MM.1S (cell line): ENCODE measurements around the gene SSC5D.

Source experiments
- EZH2 ChIP-seq: fragments of 300-600 bp; sonication (generic); optimal IDR thresholded peaks from 2 replicates; pipeline ENCODE3; 2017; ENCODE audit warnings: low read depth, mild to moderate bottlenecking, antibody characterized with exemption, low read length, mixed read lengths
- TF ChIP-seq, protein P1 (sequence below): fragments of 300-600 bp; sonication (generic); IDR thresholded peaks from 2 replicates; pipeline ENCODE4 v1.5.1; 2016; ENCODE audit warnings: antibody characterized with exemption, low read length, mixed read lengths

DNA sequence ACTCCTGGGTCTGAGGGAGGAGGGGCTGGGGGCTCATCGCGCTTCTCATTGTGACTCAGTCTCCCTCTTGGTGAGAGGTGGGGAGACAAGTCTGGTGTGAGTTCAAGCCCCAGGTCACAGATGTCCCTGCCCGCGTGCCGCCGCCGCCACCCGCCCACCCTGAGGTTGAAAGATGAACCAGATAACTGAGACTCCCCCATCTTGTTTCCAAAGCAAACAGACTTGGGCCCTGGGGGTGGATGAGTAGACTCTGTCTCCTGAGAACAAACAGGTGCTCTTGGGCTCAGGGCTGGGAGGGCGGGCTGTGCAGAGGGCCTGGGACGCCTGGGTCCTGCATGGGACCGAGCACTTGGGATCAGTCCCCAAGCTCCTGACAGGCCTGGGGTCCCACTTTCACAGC lies 48.1 kb downstream of the SSC5D start:
- TF ChIP-seq, protein P1, sequence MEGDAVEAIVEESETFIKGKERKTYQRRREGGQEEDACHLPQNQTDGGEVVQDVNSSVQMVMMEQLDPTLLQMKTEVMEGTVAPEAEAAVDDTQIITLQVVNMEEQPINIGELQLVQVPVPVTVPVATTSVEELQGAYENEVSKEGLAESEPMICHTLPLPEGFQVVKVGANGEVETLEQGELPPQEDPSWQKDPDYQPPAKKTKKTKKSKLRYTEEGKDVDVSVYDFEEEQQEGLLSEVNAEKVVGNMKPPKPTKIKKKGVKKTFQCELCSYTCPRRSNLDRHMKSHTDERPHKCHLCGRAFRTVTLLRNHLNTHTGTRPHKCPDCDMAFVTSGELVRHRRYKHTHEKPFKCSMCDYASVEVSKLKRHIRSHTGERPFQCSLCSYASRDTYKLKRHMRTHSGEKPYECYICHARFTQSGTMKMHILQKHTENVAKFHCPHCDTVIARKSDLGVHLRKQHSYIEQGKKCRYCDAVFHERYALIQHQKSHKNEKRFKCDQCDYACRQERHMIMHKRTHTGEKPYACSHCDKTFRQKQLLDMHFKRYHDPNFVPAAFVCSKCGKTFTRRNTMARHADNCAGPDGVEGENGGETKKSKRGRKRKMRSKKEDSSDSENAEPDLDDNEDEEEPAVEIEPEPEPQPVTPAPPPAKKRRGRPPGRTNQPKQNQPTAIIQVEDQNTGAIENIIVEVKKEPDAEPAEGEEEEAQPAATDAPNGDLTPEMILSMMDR = no peak
- TF ChIP-seq EZH2 = no peak
